Spleen (tissue), 7 donors: ENCODE data around the gene OR2A14.

Source experiments
- CTCF ChIP-seq, 11 experiments: fragments of 200-600 bp in 7 of 11; fragments of 450-650 bp in 4 of 11; sonication (generic) in 4 of 11; IDR thresholded peaks in 8 of 11; conservative IDR thresholded peaks in 3 of 11; 1 replicate in 7 of 11; 2 replicates in 4 of 11; pipeline versions ENCODE4 v1.4.0 to v1.8.0; 2016 to 2021; ENCODE audit warnings: antibody characterized with exemption in 11 of 11, inconsistent platforms in 4 of 11, mild to moderate bottlenecking in 1 of 11
- POLR2AphosphoS5 ChIP-seq, 3 donors: sonication (generic); formaldehyde crosslinking; IDR thresholded peaks; one replicate each; pipeline ENCODE4 v1.5.1; 2017; ENCODE audit warnings: antibody characterized with exemption in 3 of 3
- donor health status: DM: no; HTN: no; CAD: no; lungs with moderate emphysema.
- donor health status: DM: no; HTN: no; CAD: no.
- donor health status: DM: no; HTN: no; CAD: no.

GRCh38 chr7:144144426-144144825 lies 21.4 kb downstream of the OR2A14 start:
- TF ChIP-seq CTCF (IDR thresholded peaks at IDR 0.05 in 8 of 11, conservative IDR thresholded peaks at IDR 0.05 in 3 of 11): no peak
- TF ChIP-seq POLR2AphosphoS5 (IDR thresholded peaks at IDR 0.05): no peak
